Stimulated activated CD8-positive, alpha-beta memory T cell treated with anti-CD3 and anti-CD28 coated beads, Interleukin-12 subunit alpha, Interleukin-12 subunit beta, amount 100 ng/mL, for 1 hour (primary cell): ENCODE data around the gene TACC2.

ENCODE experiments used
- DNase-seq: peaks from one replicate; pipeline ENCODE4 v3.0.0-alpha.2; 2020; ENCODE audit warnings: low read depth

The TACC2 gene

DNA sequence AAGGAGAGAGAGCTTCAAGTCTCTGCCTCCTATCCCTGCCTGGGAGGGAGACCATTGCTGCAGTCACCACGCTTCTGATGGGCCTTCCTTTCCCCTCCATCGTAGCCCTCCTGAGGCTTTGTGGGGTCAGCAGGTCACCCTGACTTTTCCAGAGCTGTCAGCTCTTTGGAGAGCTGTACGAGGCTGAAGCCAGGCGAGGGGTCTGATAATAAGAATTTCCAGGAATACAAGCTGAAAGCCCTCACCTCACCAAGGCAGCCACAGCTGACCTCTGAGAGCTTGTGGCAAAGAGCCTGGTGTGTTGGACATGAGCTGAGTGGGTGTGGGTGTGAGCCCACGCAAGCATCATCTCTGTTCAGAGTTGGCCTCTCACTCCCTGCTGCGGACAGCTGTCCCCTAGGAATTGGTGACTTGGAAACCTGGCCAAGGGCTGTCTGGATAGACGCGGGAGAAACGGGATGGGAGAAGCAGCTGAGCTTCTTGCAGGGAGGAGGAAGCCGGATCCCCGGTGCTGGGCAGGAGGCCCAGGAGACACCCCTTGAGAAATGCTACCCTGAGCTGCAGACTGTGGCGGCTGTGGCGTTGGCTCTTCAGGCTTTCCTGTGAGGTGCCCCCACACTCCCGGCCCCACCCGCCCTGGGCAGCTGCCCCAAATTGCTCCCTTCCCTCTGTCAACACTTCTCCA lies 160.1 kb downstream of the TACC2 start:
- no peak for DNase-seq

DNA sequence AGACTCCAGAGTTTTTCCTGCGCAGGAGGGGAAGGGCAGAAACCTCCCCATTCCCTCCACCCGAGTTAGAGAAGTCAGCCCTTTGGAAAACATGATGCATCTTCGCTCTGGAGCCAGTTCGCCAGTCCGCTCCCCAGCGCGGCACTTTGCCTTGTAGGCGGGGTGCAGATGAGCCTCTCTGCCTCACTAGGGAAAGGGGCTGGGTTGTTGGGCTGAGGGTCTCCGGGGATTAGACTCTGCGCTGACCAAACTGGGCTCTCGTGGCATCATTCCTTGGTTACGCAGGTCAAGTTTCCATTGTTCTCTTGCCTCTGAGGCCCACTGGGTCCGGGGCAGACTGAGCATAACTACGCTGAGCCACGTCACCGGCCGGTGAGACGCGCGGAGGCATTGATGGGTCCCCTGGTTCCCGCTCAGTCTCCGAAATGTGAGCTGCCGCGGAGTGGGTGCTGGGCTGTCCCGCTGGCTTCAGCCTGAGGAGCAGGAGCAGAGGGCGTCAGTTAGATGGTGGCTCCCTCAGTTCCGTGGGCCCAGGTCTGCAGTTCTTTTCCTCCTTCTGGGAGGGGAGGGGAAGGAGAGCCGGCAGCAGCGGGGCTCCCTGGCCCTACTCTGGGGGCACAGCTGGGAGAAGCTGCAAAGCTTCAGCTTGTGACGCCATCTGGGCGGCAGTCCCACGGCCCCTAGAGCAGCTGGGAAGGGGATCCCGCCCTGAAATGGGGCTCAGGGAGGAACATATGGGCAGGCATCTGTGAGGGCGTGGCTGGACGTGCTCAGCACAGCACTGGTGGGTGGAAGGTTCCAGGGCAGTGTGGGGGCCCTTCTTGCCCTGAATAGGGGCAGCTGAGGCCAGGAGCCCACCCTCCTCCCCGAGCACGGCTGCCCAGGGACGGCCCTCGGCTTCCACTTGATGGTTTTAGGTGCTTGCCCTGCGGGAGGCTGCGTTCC lies 160.9 kb downstream of the TACC2 start:
- DNase-seq: no peak

DNA sequence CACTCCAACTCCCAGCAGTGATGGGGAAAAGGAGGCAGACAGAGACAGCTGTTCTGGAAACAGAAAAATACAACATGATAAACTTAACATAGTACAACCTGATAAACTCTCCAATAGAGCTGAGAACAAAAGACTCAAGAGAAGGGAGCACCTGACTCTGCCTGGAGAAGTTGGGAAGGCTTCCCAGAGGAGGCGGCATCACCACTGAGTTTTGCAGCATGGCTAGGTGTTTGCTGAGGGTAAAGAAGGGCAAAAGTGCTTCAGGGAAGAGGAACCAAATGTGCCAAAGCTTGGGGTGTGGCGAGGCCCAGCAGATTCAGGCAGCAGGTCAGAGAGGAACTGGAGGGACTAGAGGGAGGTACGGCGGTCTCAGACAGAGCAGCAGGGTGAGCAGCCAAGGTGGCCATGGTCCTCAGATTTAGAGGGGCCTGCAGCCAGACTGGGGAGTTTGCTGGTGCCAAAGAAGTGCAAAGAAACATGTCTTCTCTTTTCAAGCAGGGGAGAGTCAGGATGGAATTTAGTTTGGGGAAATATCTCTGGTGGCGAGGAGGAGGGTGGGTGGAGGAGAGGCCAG lies 162.2 kb downstream of the TACC2 start:
- DNase-seq: no peak

DNA sequence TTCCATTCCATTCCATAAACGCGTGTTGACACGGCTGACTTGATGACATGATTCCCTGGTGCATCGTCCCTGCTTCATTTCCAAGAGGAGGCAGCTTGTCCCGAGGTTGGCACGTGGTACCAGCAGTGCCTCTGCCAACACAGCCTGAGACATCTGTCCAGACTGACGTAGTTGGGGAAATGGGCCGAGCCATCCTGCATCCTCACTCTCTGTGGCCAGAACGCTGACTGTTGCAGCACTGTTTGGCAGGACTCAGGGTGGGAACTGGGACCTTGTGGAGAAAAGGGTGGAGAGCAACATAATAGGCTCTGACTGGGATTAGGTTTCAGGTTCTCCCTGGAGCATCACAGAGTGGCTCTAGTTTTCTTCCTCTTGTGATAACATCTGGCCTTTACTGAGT lies 163.6 kb downstream of the TACC2 start:
- DNase-seq: no peak

DNA sequence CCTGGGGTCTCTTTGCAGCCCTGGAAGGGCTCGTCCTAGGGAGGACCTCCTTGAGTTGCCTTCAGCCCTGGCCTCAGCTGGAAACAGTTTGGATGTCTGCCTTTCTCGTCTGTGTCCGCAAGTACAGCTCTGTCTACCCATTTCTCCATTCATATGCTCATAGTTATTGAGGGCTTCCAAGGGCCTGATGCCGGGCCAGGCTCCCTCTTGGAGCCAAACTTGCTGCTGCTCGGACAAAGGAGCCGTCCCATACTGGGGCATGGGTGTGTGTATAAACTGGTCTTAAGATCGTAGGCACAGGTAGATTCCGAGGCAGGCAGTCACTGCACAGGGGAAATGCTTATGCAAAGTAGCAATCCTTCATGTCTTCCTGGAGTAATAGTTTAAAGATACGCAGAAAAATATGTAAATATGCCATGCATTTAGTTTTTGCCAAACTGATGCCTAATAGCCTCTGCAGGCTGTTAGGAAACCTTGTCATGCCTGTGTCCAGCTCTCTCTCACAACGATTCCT lies 165.1 kb downstream of the TACC2 start:
- DNase-seq: no peak

DNA sequence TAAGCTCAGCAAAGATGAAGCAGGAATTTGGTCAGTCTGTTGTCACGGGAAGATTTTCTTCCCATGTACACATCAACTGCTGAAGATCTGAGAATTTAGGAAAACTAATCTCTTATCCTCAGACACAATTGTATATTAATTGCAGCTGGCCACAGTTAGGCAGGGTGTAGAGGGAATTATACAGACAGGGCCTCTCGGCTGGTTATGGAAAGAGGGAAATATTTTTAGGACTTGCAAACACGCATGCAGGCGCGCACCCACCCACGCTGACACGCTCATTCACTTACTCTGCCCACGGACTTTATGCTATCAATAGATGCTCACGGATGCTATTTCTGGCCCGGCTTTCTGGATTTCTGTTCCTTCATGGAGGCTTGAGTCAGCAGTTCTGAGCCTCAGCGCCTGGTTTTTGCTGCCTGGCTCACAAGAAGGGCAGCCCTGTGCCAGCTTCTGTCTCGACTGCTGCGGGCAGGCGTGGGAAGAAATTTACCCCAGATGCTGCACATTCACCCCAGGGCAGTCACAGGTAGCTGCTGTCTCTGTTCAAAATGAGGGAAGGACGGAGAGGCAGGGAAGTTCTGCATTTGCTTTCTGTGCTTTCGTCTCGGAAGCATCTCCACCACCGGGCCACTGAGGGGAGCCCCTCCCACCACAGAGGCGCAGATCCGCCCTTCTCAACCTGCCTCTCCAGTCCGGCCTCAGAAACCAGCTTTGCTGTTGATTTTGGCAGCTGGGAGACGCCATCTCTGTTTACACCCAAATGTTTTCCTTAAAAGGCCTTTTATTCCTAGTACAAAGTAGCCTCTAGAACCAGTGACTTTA lies 165.8 kb downstream of the TACC2 start:
- DNase-seq: no peak

DNA sequence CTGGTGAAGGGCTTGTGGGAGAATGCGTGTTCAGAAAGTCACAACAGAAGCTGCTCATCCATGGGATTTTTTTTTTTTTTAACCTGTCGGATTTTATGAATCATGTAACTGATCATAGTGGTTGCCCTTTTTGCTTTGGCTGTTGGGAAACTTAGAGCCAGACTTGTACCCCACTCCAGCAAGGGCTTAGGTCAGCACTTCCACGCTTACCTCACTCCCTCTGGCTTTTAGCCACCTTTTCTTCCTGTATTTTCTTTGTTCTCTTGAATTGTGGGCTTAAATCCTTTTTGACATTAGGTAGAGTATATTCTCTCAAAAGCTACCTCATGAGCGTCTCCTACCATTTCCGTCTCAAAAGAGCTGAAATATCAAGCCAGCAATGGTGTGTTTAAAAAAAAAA lies 168.5 kb downstream of the TACC2 start:
- no peak for DNase-seq

DNA sequence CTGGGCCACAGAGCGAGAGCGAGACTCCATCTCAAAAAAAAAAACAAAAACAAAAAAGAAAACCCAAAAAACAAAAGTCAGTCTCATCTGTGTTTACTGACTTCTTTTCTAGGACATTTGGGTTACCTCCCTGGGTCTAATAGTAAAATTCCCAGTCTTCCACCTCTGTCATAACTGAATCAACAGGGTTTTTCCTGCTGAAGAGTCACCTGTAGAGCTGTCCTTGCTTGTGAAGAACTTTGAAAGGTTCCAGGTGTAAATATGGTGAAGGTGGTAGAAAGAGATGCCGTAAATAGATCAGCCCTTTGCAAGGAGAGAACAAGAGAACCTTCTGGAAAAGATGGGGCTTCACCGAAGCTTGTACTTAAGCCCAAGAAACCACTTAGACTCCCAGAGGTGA lies 169.4 kb downstream of the TACC2 start:
- DNase-seq: no peak

DNA sequence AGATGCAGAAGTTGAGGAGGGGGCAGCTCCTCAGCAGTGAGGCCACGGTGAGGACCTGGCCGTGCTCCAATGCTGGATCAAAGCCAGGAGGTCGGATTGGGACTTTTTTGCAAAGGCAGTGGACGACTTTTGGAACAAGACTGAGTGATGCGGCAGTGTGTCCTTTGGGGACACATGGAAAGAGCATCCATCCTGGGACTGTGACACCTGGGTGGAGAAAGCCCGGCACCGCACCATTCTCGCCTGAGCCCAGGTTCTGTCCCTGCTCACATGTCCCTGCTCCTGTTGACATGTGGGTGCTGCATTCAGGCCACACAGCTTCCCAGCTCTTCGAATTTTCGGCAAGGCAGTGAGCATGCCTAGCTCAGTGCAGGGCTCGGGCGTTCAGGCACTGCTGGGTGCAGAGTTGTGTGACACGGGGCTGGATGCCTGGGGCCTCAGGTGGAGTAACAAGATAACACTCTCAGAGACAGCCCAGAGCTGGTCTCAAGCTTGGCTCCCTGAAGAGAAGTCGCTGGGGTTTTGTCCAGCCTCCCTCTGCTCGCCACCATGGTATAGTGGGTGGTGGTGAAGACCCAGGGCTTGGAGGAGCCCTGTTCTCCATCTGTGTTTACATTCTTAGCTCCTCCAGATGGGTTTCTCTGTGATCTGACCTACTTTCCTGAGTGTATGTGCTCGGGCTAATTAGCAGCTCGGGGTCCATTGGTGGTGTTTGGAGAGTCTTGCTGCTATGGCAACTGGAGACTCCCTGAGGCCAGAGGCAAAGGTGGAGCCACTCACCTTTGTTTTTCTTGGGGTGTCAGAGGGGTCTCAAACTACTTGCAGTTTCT lies 170.4 kb downstream of the TACC2 start:
- DNase-seq: no peak

DNA sequence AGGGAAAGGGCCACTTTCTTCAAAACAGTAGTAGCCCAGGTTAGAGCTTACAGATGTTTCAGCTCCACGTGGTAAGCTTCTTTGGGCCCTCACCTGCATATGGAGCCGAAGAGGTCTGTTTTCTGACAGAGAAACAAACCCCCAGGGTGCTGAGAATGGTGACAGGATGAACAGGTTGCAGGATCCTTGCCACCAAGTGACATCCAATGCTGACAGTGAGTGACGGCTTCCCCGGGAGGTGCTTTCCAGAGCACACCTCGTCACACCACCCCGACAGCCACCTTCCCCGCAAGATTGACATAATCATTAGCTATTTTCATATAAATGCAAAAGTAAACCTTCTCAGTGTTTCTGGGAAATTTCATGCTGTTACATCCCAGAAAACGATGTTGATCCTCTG lies 172.8 kb downstream of the TACC2 start:
- DNase-seq: no peak

DNA sequence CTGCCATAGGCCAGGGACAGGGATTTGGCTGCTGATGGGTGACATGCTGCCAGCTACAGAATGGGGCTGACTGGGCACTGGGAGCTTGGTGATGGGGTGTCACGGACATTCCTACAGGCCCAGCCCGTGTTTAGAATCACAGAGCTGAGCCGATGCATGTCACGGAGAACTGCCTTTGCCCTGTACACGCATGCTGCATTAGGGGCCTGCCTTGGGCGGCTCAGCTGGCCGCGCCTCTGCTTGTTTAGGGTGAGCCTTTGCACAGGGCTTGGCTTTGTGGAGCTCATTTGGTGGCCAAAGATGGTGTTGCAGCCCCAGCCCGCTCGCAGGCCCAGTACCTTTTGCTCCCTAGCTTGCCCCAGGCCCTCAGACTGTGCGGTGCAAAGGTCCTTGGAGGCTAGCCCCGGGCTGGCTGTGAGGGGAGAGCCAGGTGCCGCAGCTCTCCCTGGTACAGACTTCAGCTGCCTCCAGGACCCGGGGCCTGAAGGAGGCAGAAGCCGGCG lies 173.8 kb downstream of the TACC2 start:
- no peak for DNase-seq

DNA sequence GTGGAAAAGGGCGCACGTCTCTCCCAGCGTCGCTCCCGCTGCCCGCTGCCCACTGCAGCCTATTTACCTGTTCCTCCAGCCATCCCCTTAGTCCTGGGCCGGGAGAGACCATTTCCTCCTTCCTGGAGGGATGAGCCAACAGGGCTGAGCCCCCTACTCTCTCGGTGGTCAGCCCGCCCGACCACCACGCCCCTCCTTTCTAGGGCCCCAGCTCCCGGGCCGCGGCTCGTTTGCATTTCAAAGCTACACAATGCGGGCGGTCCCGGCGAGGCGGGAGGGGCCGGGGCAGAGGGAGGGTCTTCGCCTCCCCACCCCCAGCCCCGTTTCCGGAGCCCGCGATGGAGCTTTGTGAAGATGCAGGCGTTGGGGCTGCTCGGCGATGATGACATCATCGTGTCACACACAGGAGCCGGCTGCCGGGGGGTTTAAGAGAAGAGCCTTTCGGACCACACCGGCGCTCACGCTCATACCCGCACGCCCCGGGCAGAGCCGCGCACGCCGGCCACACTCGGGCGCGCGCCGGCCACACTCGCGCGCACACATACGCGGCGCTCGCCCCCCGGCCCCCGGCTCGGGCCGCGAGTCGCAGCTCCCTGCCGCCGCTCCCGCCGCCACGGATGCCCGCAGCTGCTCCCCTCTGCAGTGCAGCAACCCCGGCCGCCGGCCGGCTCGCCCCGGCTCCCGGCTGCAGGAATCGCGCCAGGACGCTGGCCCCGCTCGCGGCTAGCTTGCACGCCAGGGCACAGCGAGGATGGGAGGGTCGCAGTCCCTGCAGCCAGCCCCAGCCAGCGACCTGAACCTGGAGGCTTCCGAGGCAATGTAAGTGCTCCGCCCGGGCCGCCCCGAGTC lies 174.4 kb downstream of the TACC2 start:
- DNase-seq: no peak

DNA sequence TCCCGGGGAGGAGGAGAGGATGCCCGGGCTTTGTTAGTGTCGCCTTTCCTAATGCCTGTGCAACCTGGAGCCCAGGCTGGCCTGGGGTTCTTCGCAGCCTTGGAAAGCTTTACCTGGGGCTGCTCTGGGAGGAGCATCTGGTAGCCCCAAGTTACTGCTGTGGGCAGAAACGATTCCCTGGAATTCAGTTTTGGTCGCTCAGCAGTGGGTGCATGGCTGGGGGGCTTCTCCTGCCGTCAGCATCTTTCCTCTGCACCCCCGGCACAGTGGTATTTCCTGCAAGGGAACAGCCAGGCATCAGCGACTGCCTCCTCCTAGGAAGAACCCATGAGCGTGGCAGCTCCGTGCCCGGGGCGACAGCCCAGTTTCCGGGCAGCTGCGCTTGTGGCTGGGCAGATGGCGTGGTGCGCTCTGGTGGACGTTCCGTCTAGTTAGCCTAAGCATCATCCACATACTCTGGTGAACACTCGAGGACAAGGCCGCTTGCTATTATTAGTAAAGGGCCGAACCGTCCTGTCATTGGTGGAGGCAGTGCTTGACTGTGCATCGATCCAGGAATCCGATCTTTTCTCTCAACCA lies 175.1 kb downstream of the TACC2 start:
- DNase-seq: no peak

DNA sequence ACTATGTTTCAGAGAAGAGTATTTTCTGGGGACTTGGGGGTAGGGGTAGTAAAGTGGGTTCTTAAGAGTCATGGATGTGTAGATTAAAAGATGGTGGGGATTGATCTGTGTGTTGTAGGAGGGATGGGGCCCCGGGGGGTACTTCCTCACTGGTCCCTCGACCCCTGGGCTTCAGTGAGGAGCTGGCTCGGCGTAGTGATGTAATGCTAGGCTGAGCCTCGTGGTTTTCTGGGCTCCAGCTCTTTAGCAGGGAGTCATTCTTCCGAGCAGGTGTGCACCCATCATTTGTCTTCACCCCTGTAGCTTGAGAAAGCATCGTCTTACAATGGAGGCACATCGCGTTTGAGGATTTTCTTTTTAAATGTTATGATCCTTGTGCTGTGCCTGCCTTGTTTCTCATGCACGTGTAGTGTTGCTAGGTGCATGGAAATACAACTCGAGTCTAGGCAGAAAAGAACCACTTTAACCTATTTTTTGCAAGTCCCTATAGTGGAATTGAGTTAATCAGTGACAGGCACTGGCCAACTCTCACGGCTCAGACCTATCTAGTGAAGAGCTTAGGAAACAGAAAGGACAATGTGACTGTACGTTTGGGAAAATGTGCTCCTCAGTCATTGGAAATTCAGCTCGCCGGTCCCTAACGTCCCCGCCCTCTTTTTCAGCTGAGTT lies 176.0 kb downstream of the TACC2 start:
- DNase-seq: no peak

DNA sequence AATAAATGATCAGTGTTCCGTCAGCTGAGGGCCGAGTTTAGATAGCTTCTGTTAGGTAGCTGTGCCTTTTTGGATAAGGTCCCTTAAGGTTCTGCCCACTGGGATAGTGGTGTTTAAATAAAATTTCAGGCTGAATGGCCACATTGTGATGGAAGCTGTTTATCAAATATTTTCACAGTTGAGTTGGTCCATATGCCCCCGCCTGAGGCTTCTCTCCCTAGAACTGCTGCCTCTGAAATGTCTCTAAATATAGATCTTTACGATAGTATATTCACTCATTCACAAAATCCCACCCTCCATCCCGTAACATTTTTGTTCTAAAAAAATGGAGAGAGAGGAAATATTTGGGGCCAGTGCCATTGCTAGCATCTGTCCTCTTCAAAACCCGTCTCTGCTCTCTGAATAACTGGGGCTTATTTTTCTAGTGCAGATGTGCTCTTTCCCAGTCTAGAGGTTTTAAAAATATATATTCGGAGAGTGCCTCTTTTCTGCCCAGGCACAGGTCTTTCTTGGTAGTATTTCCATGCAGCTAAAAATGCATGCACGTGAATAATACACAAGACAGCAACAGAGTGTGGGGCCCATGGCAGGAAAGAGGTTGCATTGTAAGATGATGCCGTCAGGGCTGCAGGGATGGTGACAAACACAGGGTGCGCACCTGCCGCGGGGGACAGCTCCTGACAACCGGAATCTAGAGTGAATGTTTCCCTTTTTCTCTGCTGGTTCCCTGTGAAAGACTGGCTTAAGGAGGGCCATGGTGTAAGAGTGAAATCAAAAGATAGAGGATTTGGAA lies 176.7 kb downstream of the TACC2 start:
- no peak for DNase-seq

DNA sequence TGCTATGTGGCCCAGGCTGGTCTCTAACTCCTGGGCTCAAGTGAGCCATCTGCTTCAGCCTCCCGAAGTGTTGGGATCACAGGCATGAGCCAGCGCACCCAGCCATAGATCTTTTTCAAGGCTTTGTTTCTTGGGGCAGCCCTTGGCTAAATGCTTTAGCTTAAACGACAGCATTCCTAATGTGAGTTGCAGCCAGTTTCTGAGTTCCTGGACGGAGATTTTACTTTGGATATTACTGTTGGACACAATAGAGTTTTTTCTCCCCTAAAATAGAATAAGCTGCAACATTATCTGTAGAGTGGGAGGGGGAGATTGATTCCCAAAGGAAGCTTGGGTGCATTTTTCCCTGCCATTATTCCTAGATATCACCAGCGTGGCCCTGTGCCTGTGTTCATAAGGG lies 179.1 kb downstream of the TACC2 start:
- no peak for DNase-seq

DNA sequence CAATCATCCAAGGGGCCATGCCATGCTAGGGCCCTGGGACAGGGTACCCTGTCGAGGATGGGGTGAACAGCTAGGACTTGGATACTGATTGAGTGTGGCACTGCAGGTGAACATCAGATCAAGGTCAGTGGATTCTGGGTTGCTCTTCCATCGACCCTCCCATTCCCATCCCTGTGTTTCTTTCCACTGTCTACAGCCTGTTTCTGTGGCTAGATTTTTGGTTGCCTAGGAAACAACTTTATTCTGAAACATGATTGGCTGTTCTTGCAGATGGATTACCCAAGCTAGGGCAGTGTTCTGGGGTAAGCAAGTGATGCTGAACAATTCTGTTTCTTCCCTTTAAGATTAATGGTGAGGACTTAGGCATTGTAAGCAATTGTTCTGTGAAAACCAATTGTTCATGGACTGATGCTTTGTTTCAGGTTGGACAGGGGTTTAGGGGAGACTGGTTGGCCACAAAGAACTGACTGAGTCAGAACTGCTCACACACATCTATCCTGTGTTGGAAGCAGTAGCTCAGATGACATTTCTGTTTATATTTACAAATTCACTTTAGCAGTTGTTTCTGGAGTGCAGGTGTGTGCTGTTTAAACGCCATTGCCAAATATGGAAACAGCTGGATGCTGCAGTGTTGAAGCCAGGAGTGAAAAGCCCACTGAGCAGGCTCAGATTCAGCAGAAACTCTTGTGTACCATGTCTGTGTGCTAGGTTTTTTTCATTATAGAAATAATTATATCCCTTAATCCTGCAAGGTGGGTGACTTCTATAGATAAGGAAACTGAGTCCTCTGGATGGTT lies 179.8 kb downstream of the TACC2 start:
- no peak for DNase-seq
